ENCODE measurements around the gene HDAC4. TPM values are rescaled to one million over a fixed set of nuclear protein-coding genes. Genes with fewer than 3 reads are reported as not detected.

Gene HDAC4
- total and polyA plus RNA-seq, 9 of the 15 experiments (the other 6 are each of a cell fraction or from before 2014, with no cell fraction given) = 0.11 to 20.2 (median 4.0) TPM

GRCh38 chr2:239268082-239268481 is 132.7 kb downstream of the HDAC4 start:
- H3K9me1 ChIP-seq (ENCODE audit: control insufficient read depth, insufficient read depth, low read length) = no peaks in the 10 kb centered on the region
- H3K4me2 ChIP-seq (ENCODE audit: insufficient read depth, low read length) = no peak overlapping the region
- ChIA-PET POLR2A (no interaction called here), CTCF (ENCODE audit: low intra/inter-chr PET ratio) (interaction anchor here (0.7 kb wide), 1 partner anchor 29 kb away, joined by 4 read pairs; no protein-coding TSS in a partner anchor)
- H3K27ac ChIP-seq (ENCODE audit: extremely low read depth, low read depth, low read length) = no peak overlapping the region
- H3K9me3 ChIP-seq (replicated peaks; ENCODE audit: control insufficient read depth, insufficient read depth, low read depth, low read length) = no peaks in the 10 kb centered on the region
- in situ Hi-C loops (cut with MboI) = no loop called here
- ATAC-seq (no peak), DNase-seq (ENCODE audit: extremely low read depth in 1 of 4, low spot score in 3 of 4) (no peak), FAIRE-seq (no peak)
- H3K79me2 ChIP-seq (ENCODE audit: control insufficient read depth, insufficient read depth, low read length) = peaks cover 81% of the 10 kb centered on the region
- WGBS (ENCODE audit: insufficient coverage, low coverage, missing lambda C conversion rate) = 0% methylated on average over 1 of the region's 6 CpGs
- peaks cover 19% of the 10 kb centered on the region; the same call in 1 of the 2 replicates for H4K20me1 ChIP-seq (replicated peaks; ENCODE audit: control insufficient read depth, insufficient read depth, low read length)
- no peaks in the 10 kb centered on the region for H3K27me3 ChIP-seq (ENCODE audit: control insufficient read depth in 2 of 2, insufficient read depth in 2 of 2, low read length in 2 of 2)
- no peak overlapping the region for H2AFZ ChIP-seq (ENCODE audit: low read depth, low read length)
- TF ChIP-seq ZKSCAN8 (CRISPR knock-in tag; IDR thresholded peaks at IDR 0.05) (no peak), FOXA3 (CRISPR knock-in tag; conservative IDR thresholded peaks at IDR 0.05 in 1 of 2, IDR thresholded peaks at IDR 0.05 in 1 of 2) (peak in 1 of 2 experiments; percentile 36; a peak in 1 of 4 replicates)
- no peak overlapping the region for H3K4me3 ChIP-seq
- BruUV-seq (replicated peaks) = no TSS peak
- peak overlapping the region in 1 of 2 experiments; percentile 60; a peak in 1 of 4 replicates for H3K9ac ChIP-seq (ENCODE audit: insufficient read depth in 1 of 2, low read depth in 2 of 2, low read length in 2 of 2)
- intact Hi-C loops (cut with micrococcal nuclease) = loop anchor here (5.0 to 10.0 kb wide), 2 partner anchors 129 to 233 kb away; no protein-coding TSS in a partner anchor
- peaks cover 29 to 50% of the 10 kb centered on the region in 2 experiments; a peak in 4 of 5 replicates for H3K4me1 ChIP-seq (replicated peaks in 1 of 2; ENCODE audit: control insufficient read depth in 2 of 2, insufficient read depth in 2 of 2, low read length in 2 of 2)
- peaks cover 2% of the 10 kb centered on the region; the same call in 1 of the 3 replicates for H3K36me3 ChIP-seq (ENCODE audit: control insufficient read depth, insufficient read depth, low read length)

GRCh38 chr2:239267288-239267951 is 133.4 kb downstream of the HDAC4 start:
- FAIRE-seq (peak; percentile 74), ATAC-seq (peak; percentile 92), DNase-seq (ENCODE audit: extremely low read depth in 1 of 4, low spot score in 3 of 4) (peak; percentile 40 to 77 (median 56))
- intact Hi-C loops (cut with micrococcal nuclease) = loop anchor here (5.0 to 10.0 kb wide), 2 partner anchors 130 to 233 kb away; no protein-coding TSS in a partner anchor
- Histone ChIP-seq H3K79me2 (ENCODE audit: control insufficient read depth, insufficient read depth, low read length) (peaks cover 74% of the 10 kb centered on the region), H3K9ac (ENCODE audit: insufficient read depth in 1 of 2, low read depth in 2 of 2, low read length in 2 of 2) (peak overlapping the region; percentile 43 to 79; a peak in 3 of 4 replicates), H4K20me1 (replicated peaks; ENCODE audit: control insufficient read depth, insufficient read depth, low read length) (peaks cover 19% of the 10 kb centered on the region; the same call in 1 of the 2 replicates), H3K4me1 (replicated peaks in 1 of 2; ENCODE audit: control insufficient read depth in 2 of 2, insufficient read depth in 2 of 2, low read length in 2 of 2) (peaks cover 22 to 45% of the 10 kb centered on the region in 2 experiments; a peak in 4 of 5 replicates), H2AFZ (ENCODE audit: low read depth, low read length) (peak overlapping the region; percentile 78), H3K4me2 (ENCODE audit: insufficient read depth, low read length) (peak overlapping the region; percentile 73), H3K9me3 (replicated peaks; ENCODE audit: control insufficient read depth, insufficient read depth, low read depth, low read length) (no peaks in the 10 kb centered on the region), H3K36me3 (ENCODE audit: control insufficient read depth, insufficient read depth, low read length) (peaks cover 2% of the 10 kb centered on the region; the same call in 1 of the 3 replicates), H3K27ac (ENCODE audit: extremely low read depth, low read depth, low read length) (peak overlapping the region; percentile 77; the same call in 2 of the 3 replicates), H3K4me3 (no peak overlapping the region), H3K27me3 (ENCODE audit: control insufficient read depth in 2 of 2, insufficient read depth in 2 of 2, low read length in 2 of 2) (no peaks in the 10 kb centered on the region), H3K9me1 (ENCODE audit: control insufficient read depth, insufficient read depth, low read length) (no peaks in the 10 kb centered on the region)
- ChIA-PET POLR2A (interaction anchor here (0.5 to 0.6 kb wide), 2 partner anchors 251 to 683 kb away, joined by 3 read pairs; no protein-coding TSS in a partner anchor), CTCF (ENCODE audit: low intra/inter-chr PET ratio) (interaction anchor here (0.7 kb wide), 2 partner anchors 30 to 132 kb away, joined by 3 to 4 read pairs; no protein-coding TSS in a partner anchor)
- 16% methylated on average over 14 of the region's 22 CpGs for WGBS (ENCODE audit: insufficient coverage, low coverage, missing lambda C conversion rate)
- no TSS peak for BruUV-seq (replicated peaks)
- in situ Hi-C loops (cut with MboI) = no loop called here
- TF ChIP-seq RAD21 (CRISPR knock-in tag; conservative IDR thresholded peaks at IDR 0.05 in 1 of 2, IDR thresholded peaks at IDR 0.05 in 1 of 2) (peak; percentile 65 to 85), SOX6 (IDR thresholded peaks at IDR 0.05) (no peak), ETV5 (CRISPR knock-in tag; IDR thresholded peaks at IDR 0.05; ENCODE audit: low read depth) (peak; percentile 90), CCNT2 (IDR thresholded peaks at IDR 0.05; ENCODE audit: borderline replicate concordance, extremely low read depth, insufficient read length, low read depth, low read length) (no peak), MAZ (CRISPR knock-in tag; conservative IDR thresholded peaks at IDR 0.05 in 1 of 2, IDR thresholded peaks at IDR 0.05 in 1 of 2) (peak in 1 of 2 experiments; percentile 39; a peak in 1 of 4 replicates), KDM1A (IDR thresholded peaks at IDR 0.05) (no peak)
- TF ChIP-seq, protein P1, sequence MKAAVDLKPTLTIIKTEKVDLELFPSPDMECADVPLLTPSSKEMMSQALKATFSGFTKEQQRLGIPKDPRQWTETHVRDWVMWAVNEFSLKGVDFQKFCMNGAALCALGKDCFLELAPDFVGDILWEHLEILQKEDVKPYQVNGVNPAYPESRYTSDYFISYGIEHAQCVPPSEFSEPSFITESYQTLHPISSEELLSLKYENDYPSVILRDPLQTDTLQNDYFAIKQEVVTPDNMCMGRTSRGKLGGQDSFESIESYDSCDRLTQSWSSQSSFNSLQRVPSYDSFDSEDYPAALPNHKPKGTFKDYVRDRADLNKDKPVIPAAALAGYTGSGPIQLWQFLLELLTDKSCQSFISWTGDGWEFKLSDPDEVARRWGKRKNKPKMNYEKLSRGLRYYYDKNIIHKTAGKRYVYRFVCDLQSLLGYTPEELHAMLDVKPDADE (conservative IDR thresholded peaks at IDR 0.05; ENCODE audit: control insufficient read depth, low read depth, low read length) = peak; percentile 67; the same call in 1 of the 2 replicates
- TF ChIP-seq, protein P2, sequence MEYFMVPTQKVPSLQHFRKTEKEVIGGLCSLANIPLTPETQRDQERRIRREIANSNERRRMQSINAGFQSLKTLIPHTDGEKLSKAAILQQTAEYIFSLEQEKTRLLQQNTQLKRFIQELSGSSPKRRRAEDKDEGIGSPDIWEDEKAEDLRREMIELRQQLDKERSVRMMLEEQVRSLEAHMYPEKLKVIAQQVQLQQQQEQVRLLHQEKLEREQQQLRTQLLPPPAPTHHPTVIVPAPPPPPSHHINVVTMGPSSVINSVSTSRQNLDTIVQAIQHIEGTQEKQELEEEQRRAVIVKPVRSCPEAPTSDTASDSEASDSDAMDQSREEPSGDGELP (CRISPR knock-in tag; IDR thresholded peaks at IDR 0.05; ENCODE audit: borderline replicate concordance) = peak; percentile 4; the same call in 1 of the 2 replicates
